Measurements from ENCODE around the gene CCDC175.

DNA sequence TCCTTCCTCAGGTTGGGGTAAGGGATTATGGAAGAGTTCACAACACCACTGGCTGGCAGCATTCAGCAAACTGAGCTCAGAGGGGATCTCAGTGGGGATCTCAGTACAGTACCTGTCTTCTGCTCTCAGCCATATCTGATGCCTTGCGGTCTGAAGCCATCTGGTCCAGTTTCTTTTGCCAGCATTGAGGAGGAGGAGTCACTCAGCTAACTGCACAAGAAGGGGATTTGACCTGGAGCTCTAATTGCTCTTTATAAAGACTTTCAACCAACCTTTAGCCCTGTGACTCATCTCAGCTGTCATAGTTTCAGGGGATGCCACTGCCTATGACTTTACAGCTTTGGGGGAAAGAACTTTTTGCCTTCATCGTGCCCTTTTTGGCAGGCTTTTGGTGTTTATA lies 47.4 kb downstream of the CCDC175 start:
- no peak for TF ChIP-seq POLR2A (IDR thresholded peaks at IDR 0.05)
- TF ChIP-seq, protein P1, sequence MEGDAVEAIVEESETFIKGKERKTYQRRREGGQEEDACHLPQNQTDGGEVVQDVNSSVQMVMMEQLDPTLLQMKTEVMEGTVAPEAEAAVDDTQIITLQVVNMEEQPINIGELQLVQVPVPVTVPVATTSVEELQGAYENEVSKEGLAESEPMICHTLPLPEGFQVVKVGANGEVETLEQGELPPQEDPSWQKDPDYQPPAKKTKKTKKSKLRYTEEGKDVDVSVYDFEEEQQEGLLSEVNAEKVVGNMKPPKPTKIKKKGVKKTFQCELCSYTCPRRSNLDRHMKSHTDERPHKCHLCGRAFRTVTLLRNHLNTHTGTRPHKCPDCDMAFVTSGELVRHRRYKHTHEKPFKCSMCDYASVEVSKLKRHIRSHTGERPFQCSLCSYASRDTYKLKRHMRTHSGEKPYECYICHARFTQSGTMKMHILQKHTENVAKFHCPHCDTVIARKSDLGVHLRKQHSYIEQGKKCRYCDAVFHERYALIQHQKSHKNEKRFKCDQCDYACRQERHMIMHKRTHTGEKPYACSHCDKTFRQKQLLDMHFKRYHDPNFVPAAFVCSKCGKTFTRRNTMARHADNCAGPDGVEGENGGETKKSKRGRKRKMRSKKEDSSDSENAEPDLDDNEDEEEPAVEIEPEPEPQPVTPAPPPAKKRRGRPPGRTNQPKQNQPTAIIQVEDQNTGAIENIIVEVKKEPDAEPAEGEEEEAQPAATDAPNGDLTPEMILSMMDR (IDR thresholded peaks at IDR 0.05) = no peak

Measured in vagina (tissue), 2 donors.